ENCODE results near the gene PDE4D.
"Not testable (repeated sequence)": the region's sequence is repeated elsewhere in the genome, so short reads cannot be mapped to it uniquely, and the experiment has no call there.

PDE4D gene

DNA sequence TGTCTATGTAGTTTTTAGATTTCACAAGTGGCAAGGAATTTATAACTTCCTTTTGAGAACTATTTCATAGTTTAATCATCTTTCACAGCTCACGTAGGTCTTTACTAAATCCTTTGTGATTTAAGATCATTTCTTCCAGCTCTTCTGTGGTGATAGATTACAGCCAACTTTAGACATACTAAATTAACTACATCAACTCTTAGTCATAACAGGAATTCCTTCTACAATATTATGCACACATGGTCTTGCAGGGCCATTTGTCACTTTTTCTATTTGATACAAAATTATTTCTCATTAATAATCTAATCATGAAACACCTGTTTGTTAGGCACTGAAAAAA, 208.4 kb downstream of the PDE4D start:
- H3K4me1 Mint-ChIP-seq, result no peaks in the 10 kb centered on the region
- no peak for DNase-seq
- CTCF ChIA-PET, result no interaction called here
- H3K36me3 Mint-ChIP-seq, result no peaks in the 10 kb centered on the region
- H3K4me3 Mint-ChIP-seq, result no peak overlapping the region
- H3K9me3 Mint-ChIP-seq, result no peaks in the 10 kb centered on the region
- H3K27ac Mint-ChIP-seq, result no peak overlapping the region
- H3K27me3 Mint-ChIP-seq, result no peaks in the 10 kb centered on the region

DNA sequence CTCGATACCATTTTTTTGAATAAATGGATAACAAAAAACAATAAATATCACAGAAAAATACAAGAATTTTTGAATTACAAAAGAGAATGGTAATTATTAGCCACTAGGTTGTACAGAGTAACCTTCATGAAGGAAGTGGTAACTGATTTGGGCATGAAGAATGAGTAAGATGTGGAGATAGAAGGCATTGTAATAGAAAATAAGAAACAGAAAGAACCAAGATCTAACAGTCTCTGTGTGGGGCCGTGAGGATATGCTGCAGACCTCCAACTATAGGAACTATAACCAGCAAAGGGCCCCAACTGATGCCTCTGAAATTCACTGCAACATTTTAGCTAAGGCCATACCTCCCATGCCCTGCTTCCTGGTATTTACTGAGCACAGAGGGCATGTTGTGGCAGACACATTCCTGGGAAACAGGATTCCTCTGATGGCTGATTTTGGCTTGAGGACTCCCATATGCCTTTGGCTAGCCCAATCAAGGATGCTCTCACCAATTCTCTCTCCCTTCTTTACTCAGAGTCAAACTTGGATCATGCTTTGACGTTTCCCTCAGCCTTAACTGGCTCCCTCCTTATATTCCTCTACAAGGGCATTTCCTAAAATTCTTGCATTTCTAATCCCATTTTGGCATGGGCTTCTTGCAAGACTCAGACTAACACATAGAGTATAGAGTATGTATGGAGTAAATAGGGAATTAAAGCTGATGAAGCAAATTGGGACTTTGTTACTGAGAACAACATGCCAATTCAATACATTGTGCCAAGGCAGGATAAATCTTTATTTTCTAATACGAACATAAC, 208.9 kb downstream of the PDE4D start:
- Mint-ChIP-seq H3K4me1 (no peaks in the 10 kb centered on the region), H3K4me3 (no peak overlapping the region), H3K27ac (no peak overlapping the region), H3K36me3 (no peaks in the 10 kb centered on the region), H3K27me3 (no peaks in the 10 kb centered on the region), H3K9me3 (no peaks in the 10 kb centered on the region)
- CTCF ChIA-PET, result no interaction called here
- no peak for DNase-seq

DNA sequence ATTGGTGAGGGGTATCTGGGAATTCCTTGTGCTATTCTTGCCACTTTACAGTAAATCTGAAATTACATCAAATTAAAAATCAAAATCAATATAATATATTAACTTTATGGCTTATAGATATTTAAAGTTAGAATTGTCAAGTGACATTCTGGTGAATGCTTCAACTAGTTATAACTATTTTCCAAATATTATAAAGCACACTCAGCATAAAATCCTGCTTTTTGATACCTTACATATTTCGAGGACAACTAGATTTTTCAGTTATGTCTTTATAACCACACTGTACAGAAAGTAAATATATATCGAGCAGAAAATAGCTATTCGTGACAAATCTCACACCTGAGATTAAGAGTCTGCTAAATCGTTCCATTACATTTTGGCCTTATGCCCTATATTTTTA, 210.2 kb downstream of the PDE4D start:
- Mint-ChIP-seq H3K36me3 (no peaks in the 10 kb centered on the region), H3K27me3 (no peaks in the 10 kb centered on the region), H3K4me3 (no peak overlapping the region), H3K9me3 (no peaks in the 10 kb centered on the region), H3K27ac (no peak overlapping the region), H3K4me1 (no peaks in the 10 kb centered on the region)
- CTCF ChIA-PET, result no interaction called here
- no peak for DNase-seq

DNA sequence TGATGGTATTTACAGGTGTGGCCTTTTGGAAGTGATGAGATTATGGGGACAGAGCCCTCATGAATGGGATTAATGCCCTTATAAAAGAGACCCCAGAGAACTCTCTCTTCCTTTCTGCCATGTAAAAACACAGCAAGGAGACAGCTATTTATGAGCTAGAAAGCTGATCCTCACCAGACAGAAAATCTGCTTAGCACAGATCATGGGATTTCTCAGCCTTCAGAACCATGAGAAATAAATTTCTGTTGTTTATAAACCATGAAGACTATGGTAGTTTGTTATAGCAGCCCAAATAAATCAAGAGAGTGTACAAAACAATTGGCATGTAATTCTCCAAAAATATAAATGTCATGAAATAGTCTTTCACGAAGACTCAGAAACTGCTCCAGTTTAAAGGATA, 211.0 kb downstream of the PDE4D start:
- CTCF ChIA-PET, result interaction anchor here (0.8 kb wide), 1 partner anchor 118 kb away, joined by 3 read pairs; no protein-coding TSS in a partner anchor
- no peaks in the 10 kb centered on the region for H3K4me1 Mint-ChIP-seq
- H3K4me3 Mint-ChIP-seq, result no peak overlapping the region
- no peaks in the 10 kb centered on the region for H3K27me3 Mint-ChIP-seq
- no peak for DNase-seq
- H3K27ac Mint-ChIP-seq, result no peak overlapping the region
- no peaks in the 10 kb centered on the region for H3K9me3 Mint-ChIP-seq
- no peaks in the 10 kb centered on the region for H3K36me3 Mint-ChIP-seq

DNA sequence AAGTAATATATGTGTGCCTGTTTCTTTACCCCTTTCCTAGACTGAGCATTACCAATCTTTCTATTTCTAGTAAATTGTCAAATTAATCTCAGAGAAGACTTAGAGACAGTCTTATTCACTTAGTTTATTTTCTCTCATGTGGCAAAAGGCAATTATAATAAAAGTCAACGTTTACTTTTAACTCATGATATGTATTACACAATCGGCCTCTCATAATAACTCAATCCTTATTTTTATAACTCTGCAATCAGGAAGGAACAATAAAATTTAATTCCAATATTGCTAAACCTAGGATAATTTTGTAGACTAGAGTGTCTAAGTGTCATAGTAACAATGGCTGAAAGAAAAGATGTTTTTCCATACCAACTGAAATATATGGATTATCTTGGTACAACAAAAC, 214.6 kb downstream of the PDE4D start:
- H3K9me3 Mint-ChIP-seq, result no peaks in the 10 kb centered on the region
- no peaks in the 10 kb centered on the region for H3K4me1 Mint-ChIP-seq
- DNase-seq, result no peak
- no peak overlapping the region for H3K4me3 Mint-ChIP-seq
- no peak overlapping the region for H3K27ac Mint-ChIP-seq
- CTCF ChIA-PET, result no interaction called here
- no peaks in the 10 kb centered on the region for H3K36me3 Mint-ChIP-seq
- no peaks in the 10 kb centered on the region for H3K27me3 Mint-ChIP-seq

DNA sequence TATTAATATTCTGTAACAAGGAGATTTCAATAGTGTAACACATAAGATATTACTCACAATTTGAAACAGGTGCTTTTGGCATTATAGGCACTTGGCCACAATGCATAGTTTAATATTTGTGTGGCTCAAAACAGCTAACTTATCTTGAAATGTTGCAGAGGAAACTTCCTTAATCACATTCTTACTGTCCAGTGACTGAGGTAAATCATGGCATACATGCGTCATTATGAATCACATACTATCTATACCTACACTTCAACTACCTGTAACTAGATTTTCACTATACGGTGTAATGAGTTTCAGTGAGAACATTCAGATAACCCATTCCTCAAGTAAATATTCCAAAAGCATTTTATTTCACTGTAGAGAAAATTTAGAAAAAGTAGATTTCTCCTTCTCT, 218.8 kb downstream of the PDE4D start:
- H3K9me3 Mint-ChIP-seq, result no peaks in the 10 kb centered on the region
- H3K36me3 Mint-ChIP-seq, result no peaks in the 10 kb centered on the region
- H3K27me3 Mint-ChIP-seq, result no peaks in the 10 kb centered on the region
- H3K4me1 Mint-ChIP-seq, result no peaks in the 10 kb centered on the region
- no peak overlapping the region for H3K4me3 Mint-ChIP-seq
- CTCF ChIA-PET, result interaction anchor here (1.8 kb wide), 1 partner anchor 136 kb away, joined by 4 read pairs; no protein-coding TSS in a partner anchor
- no peak for DNase-seq
- no peak overlapping the region for H3K27ac Mint-ChIP-seq

DNA sequence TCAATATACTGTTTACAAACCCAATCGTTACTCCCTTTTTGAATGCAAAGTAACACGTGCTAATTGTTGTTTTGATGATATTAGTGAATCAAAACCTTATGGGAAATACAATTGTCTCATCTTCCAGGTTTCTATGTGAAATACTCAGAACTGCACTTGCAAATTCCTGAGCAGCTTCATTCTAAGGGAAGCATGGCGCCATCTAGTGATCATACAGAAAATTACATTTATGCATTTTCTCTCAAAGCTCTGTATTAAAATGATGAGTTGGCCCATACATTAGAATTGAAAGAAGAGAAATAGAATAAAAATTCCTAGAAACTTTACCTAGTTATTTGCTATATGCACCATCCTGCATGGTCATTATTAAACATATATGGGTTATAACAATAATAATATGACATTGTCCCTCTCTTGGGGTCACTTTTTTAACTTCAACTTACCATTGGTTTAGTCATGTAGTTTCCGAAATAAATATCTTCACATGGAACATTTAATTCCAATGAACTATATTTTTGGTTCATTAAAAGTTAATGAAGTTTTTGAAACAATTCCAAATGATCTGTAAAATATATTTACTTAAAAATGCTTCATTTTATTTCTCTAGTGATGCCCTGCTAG, 220.0 kb downstream of the PDE4D start:
- Mint-ChIP-seq H3K27me3 (peaks cover 7% of the 10 kb centered on the region), H3K9me3 (no peaks in the 10 kb centered on the region), H3K4me3 (no peak overlapping the region), H3K27ac (no peak overlapping the region), H3K36me3 (no peaks in the 10 kb centered on the region), H3K4me1 (no peaks in the 10 kb centered on the region)
- CTCF ChIA-PET, result interaction anchor here (0.6 to 3.3 kb wide), 22 partner anchors 10 to 1154 kb away, joined by 3 to 32 read pairs (median 3); no protein-coding TSS in a partner anchor
- DNase-seq, result no peak

DNA sequence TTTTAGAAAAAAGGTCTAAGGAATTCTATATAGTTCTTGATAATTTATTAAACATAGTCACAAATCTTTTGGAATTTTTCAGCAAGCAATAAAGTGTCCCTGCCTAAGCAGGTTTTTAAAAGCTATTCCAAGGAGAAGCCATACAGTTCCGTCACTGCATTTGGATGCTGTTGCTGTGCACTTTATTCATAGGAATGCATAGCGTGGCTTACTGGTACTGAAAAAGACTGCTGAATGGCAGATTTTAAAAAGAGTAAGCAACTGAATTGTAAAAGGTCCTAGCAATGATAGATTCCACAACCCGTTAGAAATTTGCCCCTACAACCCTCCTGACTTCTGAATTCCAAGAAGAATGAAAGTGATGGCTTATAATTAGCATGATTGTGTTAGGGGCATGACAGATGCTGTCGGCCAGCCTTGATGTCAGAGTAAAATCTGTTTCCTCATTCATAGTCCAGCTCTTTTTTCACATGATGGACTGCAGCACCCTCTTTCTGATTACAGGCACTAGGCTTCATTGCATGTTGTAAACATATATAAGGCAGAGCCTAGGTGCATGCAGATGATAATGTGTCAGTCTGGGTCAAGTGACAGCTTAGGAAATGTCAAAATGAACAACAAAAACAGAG, 227.0 kb downstream of the PDE4D start:
- no peak overlapping the region for H3K27ac Mint-ChIP-seq
- DNase-seq, result no peak
- peaks cover 9% of the 10 kb centered on the region for H3K4me1 Mint-ChIP-seq
- no peak overlapping the region for H3K4me3 Mint-ChIP-seq
- no peaks in the 10 kb centered on the region for H3K36me3 Mint-ChIP-seq
- CTCF ChIA-PET, result no interaction called here
- H3K9me3 Mint-ChIP-seq, result no peaks in the 10 kb centered on the region
- peaks cover 9% of the 10 kb centered on the region for H3K27me3 Mint-ChIP-seq

DNA sequence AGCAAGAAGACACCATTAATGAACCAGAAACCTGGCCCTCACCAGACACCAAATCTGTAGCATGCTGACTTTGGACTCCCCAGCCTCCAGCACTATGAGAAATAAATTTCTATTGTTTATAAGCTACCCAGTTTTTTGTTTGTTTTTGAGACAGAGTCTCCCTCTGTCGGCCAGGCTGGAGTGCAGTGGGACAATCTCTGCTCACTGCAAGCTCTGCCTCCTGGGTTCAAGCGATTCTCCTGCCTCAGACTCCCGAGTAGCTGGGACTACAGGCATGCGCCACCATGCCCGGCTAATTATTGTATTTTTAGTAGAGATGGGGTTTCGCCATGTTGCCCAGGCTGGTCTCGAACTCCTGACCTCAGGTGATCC, 227.7 kb downstream of the PDE4D start:
- H3K4me3 Mint-ChIP-seq, H3K27ac Mint-ChIP-seq, H3K36me3 Mint-ChIP-seq, H3K9me3 Mint-ChIP-seq, H3K27me3 Mint-ChIP-seq, DNase-seq: not testable (repeated sequence)
- H3K4me1 Mint-ChIP-seq, result peaks cover 12% of the 10 kb centered on the region
- CTCF ChIA-PET, result interaction anchor here (1.0 kb wide), 1 partner anchor 277 kb away, joined by 3 read pairs; no protein-coding TSS in a partner anchor

DNA sequence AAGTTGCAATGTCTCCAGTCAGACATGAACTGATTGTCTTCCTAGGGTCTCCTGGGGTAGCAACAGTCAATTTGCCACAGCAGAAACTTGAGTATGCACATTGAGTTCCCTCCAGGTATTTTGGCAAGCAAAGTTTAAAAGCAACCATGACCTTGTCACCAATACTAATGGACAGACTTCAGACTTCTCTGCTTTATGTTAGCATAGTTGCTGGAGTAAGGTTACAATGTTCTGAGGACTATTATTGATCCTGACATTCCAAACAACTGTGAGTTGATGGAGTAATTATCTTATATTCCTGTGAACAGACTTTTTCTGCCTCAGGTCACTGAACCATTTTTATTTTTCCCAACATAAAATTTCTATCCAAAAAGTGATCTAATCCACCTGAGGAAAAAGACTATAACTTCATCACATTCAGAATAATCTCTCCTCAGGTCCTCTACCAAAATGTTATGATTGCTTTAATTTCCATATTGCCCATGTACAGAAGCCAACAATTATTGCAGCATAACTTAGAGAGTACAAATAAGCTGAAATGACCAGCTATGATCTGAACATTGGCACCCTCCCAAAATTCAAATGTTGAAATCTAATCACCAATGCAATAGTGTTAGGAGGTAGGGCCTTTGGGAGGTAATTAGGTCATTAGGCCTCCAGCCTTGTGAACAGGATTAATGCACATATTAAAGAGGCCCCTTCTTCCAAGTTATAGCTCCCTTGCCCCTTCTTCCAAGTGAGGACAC, 228.3 kb downstream of the PDE4D start:
- Mint-ChIP-seq H3K9me3 (no peaks in the 10 kb centered on the region), H3K36me3 (no peaks in the 10 kb centered on the region), H3K4me1 (peaks cover 12% of the 10 kb centered on the region), H3K4me3 (no peak overlapping the region), H3K27ac (no peak overlapping the region), H3K27me3 (peaks cover 9% of the 10 kb centered on the region)
- CTCF ChIA-PET, result interaction anchor here (1.0 kb wide), 1 partner anchor 276 kb away, joined by 3 read pairs; no protein-coding TSS in a partner anchor
- DNase-seq, result no peak

DNA sequence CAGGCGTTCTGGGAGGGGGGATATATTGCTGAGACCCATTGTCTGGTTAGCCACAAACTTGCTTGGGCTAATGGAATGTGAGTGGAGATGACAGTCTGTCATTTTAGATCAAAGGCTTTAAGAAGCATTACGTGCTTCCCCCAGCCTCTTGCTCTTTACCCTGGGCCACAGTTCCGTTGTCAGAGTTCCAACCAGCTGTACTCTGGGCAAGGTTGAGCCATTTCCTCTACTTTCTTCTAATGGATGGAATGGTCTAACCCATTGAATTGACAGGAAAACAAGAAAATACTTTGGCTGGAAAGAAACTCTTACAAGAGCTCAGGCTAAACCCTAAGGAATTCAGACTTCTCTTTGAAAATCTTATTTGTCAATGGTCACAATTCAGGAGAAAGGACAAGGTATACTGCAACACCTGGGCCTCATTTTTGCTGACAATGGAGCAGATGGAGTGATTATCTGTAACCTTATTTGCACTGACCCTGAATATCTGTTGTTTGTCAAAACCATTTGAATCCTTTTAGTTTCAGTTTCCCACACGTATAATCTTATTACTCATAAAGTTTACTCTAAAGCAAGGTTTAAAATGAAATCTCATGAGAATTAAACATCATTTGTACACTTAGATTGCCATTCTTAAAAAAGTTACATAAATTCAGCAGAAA, 231.4 kb downstream of the PDE4D start:
- CTCF ChIA-PET, result interaction anchor here (0.6 to 3.5 kb wide), 3 partner anchors 11 to 175 kb away, joined by 4 to 16 read pairs (median 15); no protein-coding TSS in a partner anchor

DNA sequence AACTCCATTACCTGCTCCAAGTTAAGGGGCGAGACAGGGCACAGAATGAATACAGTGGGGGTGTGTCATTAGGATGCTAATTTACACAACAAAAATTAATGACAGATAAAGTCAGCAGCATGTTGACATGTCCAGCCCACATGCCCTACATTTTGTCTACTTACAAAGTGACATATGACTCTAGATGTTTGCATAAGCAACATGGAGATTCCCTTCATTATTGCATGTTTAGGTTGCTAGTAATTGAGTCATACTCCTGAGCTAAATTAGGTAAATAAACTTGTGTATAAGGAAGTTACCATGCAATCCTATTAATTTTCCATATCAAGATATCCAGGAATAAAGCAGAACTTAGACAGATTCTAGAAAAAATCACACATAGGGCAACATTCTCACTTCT, 232.2 kb downstream of the PDE4D start:
- DNase-seq, result no peak
- Mint-ChIP-seq H3K27ac (no peak overlapping the region), H3K9me3 (no peaks in the 10 kb centered on the region), H3K4me3 (no peak overlapping the region), H3K36me3 (no peaks in the 10 kb centered on the region), H3K4me1 (peaks cover 12% of the 10 kb centered on the region), H3K27me3 (no peaks in the 10 kb centered on the region)
- CTCF ChIA-PET, result interaction anchor here (0.6 to 3.5 kb wide), 5 partner anchors 12 to 210 kb away, joined by 3 to 16 read pairs (median 4); no protein-coding TSS in a partner anchor

More for the DNA sequence above, 231.4 kb downstream of the PDE4D start:
- H3K27ac Mint-ChIP-seq, result no peak overlapping the region
- H3K36me3 Mint-ChIP-seq, result no peaks in the 10 kb centered on the region
- no peaks in the 10 kb centered on the region for H3K9me3 Mint-ChIP-seq
- DNase-seq, result no peak
- H3K4me3 Mint-ChIP-seq, result no peak overlapping the region
- peaks cover 12% of the 10 kb centered on the region for H3K4me1 Mint-ChIP-seq
- no peaks in the 10 kb centered on the region for H3K27me3 Mint-ChIP-seq

DNA sequence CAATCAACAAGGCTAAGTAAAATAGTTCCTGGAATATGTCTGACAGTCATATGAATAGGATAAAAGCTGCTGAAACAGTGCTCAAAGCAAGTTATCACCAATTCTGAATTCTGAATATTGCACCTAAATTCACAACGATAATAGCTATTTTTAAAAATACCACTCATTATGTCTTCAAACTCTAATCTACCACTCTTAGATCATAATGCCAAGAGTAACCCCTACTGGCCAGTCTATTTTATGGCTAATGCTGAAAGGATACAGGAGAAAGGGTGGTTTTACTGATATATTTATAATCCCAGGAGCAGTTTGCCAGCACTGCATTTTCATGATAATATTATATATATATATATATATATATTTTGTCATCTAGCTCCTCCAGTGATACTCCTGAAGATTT, 232.8 kb downstream of the PDE4D start:
- DNase-seq, result no peak

More for the DNA sequence above, 232.8 kb downstream of the PDE4D start:
- Mint-ChIP-seq H3K4me1 (peaks cover 12% of the 10 kb centered on the region), H3K27ac (no peak overlapping the region), H3K9me3 (no peaks in the 10 kb centered on the region), H3K27me3 (no peaks in the 10 kb centered on the region), H3K4me3 (no peak overlapping the region), H3K36me3 (no peaks in the 10 kb centered on the region)
- CTCF ChIA-PET, result interaction anchor here (0.9 to 3.5 kb wide), 8 partner anchors 12 to 473 kb away, joined by 3 to 16 read pairs (median 4); no protein-coding TSS in a partner anchor

Measured in activated naive CD4-positive, alpha-beta T cell treated with anti-CD3 and anti-CD28 coated beads, Interleukin-2, amount 10 ng/mL, durations not matched to agents 7 days and 5 days (primary cell).